Left renal cortex interstitium (tissue), 4 donors: ENCODE measurements around the gene POLR1D. TPM values are rescaled to one million over a fixed set of nuclear protein-coding genes. Genes with fewer than 3 reads are reported as not detected.
"Not testable (repeated sequence)": the region's sequence is repeated elsewhere in the genome, so short reads cannot be mapped to it uniquely, and the experiment has no call there.

Experiments used
- DNase-seq, 4 donors: peaks; one replicate each; pipeline ENCODE4 v3.0.0-alpha.2; 2013; ENCODE audit warnings: low read depth in 4 of 4, low spot score in 2 of 4, missing footprints in 1 of 4
- polyA plus RNA-seq, 4 donors: library from polyadenylated mRNA; unstranded; fragments of 120-200 nt; gene quantifications; one replicate each; pipeline ENCODE4 v1.2.1, GENCODE V29; 2013; ENCODE audit not compliant: insufficient read length in 4 of 4

The POLR1D gene
- polyA plus RNA-seq, 4 donors = 111 to 156 (median 134) TPM

DNA sequence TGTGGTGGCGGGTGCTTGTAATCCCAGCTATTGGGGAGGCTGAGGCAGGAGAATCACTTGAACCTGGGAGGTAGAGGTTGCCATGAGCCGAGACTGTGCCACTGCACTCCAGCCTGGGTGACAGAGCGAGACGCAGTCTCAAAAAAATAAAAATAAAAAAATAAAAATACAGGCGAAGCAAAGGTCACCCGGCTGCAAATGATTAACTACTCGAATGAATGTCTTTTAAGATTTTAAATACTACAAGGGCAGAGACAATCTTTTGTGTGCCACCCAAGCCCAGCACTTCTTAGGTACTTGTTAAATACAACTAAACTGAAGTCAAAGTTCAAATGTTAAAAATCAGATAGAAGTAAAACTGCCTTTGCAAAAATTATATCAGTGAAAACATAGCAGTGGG is 8.1 kb upstream of the POLR1D start:
- no peak for DNase-seq

DNA sequence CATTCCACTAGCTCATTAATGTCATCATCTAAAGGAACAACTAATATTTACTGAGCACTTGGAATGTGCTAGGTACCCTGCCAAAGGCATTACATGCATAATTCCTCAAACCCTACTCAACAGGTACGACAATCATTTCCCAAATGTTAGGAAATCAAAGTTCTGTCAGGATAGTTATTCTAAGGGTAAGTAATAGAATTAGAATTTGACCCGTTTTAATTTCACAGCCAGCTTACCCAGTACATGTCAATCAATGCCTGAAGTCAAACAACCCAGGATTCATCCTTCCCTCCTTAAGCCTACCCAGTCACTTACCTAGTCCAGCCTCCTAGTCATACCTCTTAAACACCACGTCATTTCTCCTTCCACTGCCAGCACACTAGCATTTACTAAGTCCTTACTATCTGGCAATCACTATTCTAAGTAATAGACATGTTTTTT is 3.8 kb upstream of the POLR1D start:
- DNase-seq = no peak

DNA sequence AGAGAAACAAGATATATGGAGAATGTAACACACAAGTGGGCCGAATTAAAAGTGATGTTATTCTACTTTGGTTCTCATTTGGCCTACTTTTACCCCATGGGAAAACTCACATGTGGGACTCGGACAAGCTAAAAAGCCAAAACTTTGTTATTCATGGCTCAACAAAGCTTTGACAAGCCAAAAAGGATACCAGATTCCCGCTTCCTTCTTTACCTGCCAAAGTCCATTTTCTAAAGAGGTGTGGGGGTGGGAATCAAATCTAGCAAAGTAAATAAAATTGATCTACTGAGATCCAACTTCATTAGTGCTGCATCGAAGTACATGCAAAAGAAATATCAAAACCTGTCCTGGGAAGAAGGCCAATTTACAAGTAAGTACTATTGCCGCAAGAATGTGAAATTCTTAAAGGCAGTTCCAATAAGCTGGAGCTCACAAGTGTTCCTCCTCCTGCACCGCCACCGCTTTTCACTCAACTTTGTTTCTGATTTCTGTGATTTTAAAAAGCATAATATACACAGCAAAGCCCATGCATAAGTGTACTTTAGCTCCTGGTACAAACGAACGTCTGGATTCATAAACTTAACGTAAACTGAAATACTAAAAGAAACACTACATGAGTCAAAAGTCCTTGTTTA is 2.5 kb upstream of the POLR1D start:
- peak in 1 of 4 donors; percentile 2 for DNase-seq

DNA sequence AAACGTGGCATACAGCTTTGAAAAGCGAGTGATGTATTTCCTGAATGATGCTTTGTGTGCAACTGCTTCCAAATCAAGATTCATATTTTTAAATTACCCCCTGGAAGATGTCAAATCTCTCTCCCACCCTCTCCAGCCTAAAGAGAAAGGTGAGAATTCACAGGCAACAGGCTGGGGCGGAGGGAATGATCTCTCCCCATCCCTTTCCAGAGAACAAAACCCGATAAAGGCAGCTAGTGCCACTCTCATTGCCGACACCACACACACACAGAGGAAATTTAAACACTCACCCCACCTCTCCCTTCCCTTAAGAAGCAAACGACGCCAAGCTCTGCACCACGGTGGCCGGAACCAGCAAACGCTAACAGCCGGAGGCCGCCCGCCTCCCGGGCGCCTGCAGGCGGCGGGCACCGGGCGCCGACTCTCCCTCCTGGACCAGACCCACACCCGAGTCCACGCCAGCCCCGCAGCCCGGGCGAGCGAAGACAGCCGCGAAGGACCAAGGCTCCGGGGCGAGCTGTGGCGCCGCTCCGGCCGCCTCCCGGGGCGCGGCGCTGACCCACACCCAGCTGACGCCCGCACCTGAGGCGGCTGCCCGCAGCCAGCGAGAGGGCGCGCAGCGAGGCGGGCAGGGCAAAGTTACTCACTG is 1.8 kb upstream of the POLR1D start:
- peak in 2 of 4 donors; percentile 10 to 17 for DNase-seq

DNA sequence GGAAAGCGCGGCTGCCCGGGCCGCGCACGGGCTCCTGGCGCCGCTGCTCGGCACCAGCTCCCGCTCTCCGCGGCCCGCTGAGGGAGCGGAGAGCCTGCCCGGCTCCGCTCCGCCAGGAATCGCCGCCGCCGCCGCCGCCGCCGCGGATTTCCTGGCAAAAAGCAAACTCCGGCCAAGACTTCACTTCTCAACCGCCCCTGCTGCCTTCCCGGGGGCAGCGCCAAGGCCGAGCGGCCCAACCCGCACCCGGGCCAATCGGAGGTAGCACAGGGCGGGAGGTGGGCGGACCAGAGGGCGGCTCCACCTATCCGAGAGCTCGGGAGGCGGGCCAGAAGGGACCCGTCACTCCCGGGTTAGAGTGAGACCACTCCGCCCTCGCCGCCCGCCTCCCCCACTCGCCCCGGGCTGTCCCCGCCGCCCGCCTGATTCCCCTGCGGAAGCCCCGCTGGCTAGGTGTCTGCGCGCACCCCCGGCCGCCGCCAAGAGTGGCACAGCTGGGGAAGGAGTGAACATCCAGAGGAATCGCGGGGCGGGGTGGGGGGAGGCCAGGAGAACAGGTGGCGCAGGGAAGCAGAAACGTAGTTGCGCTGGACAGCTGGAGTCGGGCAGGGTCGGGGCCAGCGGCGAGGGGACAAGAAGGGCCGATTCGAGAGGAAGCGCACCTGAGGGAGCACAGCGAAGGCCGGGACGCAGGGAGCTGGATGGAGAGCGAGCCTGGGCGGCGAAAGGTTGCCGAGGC is 1.1 kb upstream of the POLR1D start, which contains the start of gene LNX2:
Gene LNX2, minus strand, starts transcription at position 153 of the 739 bp plus-strand sequence. CDS start 38,826 bp downstream, outside the sequence.
- peak; percentile 81 to 93 (median 90) for DNase-seq

DNA sequence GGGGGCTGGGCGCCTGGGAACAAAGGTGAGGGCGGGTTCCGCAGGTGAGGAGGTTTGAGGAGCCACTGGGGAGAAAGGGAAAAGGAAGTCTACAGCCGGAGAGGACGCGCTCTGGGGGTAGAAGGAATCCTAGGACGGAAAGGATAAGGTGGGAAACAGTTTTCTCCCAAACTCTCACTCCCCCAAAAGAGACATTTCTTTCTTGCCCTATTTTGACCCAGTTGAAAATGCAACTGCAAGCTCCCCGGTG is 651 bp upstream of the POLR1D start:
- peak in 2 of 4 donors; percentile 41 to 60 for DNase-seq

DNA sequence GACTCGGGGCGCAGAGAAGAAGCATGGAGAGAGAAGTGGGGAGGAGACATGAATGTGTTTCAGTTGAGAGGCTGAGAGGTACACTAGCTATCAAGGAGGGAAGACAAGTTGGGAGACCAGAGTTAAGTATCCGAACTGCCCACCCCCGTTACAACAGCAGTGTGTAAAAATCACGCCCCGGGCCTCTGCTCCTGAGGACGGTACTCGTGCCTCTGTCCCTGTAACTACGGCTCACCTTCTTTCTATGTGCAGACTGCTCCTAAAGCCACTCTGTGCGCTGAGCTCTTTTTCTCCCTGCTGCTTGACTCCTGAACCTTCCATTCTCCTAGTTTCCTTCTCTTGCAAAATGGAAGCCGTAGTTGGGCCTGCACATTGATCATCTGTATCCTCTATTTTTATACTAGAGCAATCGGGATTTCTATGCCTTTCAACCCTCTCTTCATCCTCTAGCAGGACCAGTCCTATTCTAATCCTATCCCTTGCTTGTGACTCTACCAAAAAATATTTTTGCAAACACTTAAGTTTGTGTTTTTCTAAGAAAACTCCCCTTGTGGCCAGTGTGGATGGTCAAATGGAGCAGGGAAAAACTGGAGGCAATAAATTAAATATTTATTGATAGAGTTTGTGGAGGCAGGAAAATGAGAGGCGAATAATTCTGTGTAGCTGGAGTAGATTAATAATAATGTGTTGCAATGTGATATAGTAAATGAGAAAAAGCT is 569 bp downstream of the POLR1D start:
- DNase-seq = peak in 2 of 4 donors; percentile 40 to 53

DNA sequence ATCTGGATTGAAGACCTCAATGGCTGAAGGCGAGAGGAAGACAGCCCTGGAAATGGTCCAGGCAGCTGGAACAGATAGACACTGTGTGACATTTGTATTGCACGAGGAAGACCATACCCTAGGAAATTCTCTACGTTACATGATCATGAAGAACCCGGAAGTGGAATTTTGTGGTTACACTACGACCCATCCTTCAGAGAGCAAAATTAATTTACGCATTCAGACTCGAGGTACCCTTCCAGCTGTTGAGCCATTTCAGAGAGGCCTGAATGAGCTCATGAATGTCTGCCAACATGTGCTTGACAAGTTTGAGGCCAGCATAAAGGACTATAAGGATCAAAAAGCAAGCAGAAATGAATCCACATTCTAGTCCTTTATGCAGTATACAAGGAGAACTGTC is 1.2 kb downstream of the POLR1D start:
- no peak for DNase-seq

DNA sequence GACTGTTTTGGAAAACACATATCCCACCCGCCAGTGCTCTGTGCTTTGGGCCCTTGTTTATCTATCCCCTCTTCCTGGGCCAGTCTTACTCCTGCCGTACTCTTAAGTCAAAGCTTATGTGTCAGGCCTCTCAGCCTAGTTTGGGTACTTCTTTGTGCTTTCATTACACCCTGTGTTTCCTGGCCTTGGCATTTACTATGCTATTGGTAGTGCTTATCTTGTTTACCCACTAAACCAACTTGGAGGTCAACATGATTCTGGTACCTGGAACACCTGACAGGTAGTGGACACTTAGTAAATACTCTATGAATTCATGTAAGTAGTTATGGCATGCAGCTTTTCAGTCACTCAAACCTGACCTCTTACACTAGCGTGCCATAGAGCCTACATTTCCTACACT is 2.4 kb downstream of the POLR1D start:
- DNase-seq = no peak

DNA sequence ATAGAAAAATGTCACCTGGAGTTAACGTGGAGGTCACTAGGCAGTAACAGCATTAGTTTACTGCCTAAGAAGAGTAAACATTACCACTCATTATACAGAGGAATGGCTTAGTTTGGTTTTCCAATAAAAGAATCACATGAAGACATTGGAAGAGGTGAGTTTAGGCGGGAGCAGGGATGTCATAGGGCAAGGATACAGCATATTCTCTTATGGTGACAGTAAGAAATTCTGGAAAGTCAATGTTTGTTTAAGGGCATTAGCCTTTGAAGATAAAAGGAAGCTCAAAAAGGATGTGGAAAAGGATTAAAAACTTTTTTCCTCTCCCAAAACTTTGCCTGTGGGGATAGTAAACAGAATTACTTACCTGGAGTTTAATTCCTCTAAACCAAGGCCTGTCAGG is 4.1 kb downstream of the POLR1D start:
- DNase-seq = no peak

DNA sequence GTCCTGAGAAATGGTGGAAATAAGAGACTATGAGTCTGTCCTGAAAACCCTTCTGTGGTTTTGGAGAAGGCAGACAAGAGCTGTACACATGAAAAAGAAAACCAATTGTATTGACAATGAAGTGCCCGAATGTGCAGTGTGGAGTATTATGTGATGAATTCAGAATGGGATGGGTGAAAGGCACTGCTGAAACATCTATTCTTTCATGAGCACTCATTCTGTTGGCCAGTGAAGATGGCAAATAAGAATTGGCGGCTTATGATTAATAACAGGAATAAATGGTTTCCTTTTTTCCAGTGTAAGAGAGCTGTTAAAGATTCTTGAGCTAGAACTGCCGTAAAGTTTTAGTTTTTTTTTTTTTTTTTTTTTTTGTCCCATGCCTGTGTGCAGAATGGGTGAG is 5.7 kb downstream of the POLR1D start:
- DNase-seq = no peak

DNA sequence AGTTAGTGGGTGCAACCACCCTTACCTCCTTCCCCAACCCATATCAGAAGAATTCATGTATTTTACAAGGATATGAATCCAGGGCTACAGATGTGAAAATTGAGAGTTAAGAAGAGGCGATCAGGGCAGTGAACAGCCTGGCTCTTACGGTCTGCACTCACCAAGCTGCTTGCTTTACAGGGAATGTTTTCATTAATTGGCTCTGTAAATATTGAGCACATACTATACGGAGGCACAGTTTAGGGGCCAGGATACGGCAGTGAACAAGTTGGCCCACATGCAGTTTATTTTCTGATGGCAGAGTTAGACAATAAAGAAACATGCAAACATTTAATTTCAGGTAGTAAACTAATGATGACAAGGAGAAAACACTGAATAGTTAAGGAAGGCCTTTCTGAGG is 6.4 kb downstream of the POLR1D start:
- no peak for DNase-seq

DNA sequence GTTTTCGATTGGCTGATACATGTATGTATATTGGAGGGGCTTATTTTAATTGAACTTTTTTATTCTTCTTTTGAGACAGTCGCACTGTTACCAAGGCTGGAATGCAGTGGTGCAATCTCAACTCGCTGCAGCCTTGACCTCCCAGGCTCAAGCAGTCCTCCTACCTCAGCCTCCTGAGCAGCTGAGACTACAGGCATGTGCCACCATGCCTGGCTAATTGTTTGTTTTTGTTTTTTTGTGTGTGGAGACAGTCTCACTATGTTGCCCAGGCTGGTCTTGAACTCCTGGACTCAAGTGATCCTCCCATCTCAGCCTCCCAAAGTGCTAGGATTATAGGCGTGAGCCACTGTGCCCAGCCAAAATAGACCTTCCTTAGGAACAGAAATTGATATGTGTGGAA is 7.1 kb downstream of the POLR1D start:
- not testable (repeated sequence) for DNase-seq

DNA sequence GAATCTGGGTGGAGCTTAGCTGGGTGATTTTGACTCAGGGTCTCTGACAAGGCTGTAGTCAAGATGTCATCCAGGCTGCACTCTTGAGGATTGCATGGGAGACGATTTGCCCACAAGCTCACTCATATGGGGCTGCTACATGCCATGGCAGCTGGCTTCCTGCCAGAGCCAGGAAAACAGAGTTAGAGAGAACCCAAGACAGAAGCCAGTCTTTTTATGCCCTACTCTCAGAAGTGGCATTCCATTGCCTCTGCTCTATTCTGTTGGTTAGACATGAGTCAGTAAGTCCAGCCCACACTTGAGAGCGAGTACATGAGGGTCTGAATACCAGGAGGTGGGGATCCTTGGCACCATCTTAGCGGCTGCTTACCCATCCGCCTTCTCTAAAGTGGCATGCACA is 9.5 kb downstream of the POLR1D start:
- DNase-seq = no peak

DNA sequence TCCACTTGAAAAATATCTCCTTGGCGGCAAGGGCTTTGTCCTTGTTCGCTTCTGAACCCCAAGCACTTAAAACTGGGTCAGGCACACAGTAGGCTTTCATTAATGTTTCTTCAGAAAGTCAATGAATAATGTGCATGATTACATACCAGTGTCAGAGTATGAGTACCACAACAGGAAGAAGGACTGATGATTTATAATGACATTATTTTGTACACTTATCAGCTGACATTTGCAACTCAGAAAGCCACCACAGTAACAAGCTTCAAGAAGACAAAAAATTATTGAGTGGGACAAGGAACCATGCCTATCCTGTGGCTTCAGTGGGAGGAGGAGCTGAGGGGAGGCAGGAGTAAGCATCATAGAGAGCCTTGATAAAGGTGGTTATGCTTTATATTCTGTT is 10.0 kb downstream of the POLR1D start:
- no peak for DNase-seq

DNA sequence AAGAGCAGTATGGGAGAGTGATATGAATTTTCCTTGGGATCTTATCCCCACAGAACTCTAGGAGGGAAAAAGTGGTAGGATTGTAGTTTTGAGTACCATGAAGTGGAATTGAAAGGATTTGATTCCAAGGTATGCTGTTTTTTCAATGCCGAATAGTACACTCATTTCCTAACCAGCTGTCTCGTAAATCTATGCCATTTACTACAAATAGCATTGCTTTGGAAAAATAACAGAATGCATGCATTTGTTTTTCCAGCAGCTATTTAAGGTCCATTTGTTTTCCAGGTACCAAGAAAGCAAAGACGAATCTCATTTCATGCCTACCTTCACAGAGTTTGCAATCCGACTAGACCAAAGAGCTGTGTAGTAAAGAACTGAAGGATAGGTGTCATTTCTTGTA is 10.5 kb downstream of the POLR1D start:
- no peak for DNase-seq

DNA sequence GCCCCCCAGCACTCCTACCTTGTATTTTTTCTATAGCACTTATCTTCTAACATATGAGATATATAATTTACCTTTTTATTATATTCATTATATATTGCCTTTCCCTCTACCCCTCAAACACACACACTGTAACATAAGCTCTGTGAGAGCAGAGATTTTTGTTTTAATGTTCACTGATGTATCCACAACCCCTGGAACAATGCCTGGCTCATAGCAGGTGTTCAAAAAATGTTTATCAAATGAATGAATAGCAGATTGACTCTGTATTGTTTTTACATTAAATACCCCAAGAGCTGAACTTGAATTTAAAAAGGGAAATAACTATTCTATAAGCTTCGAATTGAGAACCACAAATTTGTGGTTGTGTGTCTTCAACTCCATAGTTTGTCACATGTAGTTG is 11.0 kb downstream of the POLR1D start:
- DNase-seq = no peak

DNA sequence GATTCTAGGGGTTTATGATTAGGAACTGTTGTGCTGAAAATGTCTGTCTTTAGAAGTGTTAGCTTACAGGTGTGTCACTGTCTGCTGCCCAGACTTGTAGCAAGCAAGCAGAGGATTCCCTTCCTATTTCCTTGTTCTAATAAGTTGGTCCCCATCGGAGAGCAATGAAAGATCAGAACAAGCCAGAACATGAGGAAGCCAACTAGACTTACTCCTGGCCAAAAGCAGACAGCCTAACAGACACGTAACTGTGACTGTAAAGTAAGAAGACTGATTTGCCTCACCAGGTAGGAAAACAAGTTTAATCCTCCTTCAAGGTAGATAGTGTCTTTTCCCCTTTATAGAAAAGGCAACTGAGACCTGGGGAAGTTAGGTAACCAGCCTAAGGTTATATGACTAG is 12.5 kb downstream of the POLR1D start:
- no peak for DNase-seq

DNA sequence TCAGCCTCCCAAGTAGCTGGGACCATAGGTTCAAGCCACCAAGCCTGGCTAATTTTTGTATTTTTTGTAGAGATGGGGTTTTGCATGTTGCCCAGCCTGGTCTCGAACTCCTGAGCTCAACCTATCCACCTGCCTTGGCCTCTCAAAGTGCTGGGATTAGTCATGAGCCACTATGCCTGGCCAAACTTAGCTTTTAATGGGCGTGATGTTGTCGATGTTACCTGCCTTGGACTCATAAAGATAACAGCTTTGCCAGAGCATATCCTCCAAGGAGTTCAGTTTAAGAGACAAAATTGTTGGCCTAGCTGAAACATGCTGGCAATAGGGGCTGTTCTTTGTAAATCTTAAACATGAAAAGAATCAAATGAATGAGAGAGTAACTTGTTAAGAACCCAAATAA is 13.1 kb downstream of the POLR1D start:
- DNase-seq = no peak

DNA sequence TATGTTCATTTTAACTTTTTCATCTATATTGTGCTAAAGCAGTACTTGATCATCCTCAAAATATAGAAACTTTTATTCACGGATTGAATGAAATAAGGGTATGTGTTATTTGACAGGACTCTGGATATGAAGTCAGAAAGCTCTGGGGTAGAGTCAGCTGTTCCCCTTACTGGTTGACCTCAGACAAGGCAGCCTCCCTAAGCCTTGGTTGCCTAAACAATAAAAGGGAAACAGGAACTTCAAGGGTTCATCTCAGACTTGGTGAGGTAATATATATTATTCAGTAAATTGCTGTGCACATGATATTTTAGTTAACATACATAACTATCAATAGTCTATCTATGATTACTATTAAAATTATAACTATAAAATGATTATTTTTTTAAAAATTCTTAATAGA is 13.6 kb downstream of the POLR1D start:
- DNase-seq = no peak

DNA sequence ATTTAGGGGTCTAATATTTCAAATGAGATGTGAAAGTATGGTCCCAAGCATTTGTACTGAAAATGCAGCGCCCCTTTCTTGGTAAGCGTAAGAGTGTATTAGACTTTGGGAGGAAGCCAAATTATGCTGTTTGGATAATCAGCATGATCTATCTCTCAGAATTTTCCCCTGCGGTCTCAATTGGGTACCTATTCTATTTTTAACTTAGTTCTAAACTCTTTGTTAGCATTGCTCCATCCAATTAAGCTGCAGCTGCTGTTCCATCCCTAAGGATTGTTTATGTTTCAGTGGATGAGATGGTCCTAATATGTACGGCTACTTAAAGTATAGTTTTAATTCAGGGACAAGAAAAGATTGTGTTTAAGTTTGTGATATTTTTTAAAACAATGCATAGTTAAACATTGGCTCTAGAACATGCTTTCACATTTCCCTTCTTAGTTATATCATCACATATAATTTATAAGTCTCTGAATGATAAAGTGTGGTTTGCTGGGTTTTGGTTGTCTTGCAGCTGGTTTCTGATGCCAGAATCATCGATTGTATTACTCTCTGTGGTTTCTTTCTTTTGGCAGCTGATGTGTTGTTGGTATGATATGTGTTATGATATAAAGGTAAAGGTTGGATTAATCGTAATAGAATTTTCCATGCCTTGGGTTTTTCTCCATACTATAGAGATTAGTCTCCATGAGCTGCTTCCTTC is 15.0 kb downstream of the POLR1D start:
- DNase-seq = no peak
